VCaP (cell line): ENCODE results near the gene MSMB.

Source experiments
- H3K27ac ChIP-seq: fragments of 450-650 bp; 2 replicates; pipeline ENCODE4 v1.5.1; 2017
- TF ChIP-seq, protein P1 (sequence below): fragments of 450-650 bp; conservative IDR thresholded peaks from 2 replicates; pipeline ENCODE4 v1.5.1; 2017; ENCODE audit warnings: mild to moderate bottlenecking, moderate library complexity

MSMB gene

DNA sequence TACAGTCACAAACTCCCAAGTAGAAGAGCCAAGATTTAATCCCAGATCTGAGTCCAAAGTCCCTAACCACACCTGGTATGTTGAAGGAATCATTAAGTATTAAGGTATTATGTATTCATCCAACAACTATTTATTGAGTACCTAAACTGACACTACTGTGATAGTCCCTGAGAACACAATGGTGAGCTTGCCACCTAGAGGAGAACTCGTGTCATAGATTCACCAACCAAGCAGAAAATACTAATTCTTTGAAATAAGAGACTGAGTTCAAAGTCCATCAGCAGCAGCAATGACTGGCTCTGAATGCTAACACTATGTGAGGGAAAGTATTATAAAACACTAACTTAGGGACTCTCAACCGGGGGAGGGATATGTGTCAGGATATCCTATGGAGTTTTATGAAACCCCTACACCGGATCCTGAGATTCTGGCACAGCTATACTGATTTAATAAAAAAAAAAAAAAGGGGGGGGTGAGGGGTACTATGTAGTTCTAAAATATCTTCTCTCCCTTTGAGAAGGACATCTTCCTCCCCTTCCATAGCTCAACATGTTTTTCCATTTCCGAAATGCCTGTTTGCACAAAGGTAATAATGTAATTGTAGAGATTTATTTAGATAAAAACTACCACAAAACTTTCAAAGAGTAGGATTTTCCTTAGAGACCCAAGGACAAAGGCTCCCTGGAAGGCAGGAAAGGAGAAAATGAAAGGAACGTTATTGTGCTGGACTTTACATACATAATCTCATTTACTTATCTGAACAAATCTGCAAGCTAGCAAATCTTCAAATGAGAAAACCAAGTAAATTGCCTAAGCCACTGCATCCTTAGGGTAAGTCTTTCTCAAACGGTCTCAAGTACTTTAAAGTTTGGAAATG, 17.2 kb downstream of the MSMB start:
- peak overlapping the region; percentile 93 for H3K27ac ChIP-seq
- TF ChIP-seq, protein P1, sequence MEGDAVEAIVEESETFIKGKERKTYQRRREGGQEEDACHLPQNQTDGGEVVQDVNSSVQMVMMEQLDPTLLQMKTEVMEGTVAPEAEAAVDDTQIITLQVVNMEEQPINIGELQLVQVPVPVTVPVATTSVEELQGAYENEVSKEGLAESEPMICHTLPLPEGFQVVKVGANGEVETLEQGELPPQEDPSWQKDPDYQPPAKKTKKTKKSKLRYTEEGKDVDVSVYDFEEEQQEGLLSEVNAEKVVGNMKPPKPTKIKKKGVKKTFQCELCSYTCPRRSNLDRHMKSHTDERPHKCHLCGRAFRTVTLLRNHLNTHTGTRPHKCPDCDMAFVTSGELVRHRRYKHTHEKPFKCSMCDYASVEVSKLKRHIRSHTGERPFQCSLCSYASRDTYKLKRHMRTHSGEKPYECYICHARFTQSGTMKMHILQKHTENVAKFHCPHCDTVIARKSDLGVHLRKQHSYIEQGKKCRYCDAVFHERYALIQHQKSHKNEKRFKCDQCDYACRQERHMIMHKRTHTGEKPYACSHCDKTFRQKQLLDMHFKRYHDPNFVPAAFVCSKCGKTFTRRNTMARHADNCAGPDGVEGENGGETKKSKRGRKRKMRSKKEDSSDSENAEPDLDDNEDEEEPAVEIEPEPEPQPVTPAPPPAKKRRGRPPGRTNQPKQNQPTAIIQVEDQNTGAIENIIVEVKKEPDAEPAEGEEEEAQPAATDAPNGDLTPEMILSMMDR: peak; percentile 76

DNA sequence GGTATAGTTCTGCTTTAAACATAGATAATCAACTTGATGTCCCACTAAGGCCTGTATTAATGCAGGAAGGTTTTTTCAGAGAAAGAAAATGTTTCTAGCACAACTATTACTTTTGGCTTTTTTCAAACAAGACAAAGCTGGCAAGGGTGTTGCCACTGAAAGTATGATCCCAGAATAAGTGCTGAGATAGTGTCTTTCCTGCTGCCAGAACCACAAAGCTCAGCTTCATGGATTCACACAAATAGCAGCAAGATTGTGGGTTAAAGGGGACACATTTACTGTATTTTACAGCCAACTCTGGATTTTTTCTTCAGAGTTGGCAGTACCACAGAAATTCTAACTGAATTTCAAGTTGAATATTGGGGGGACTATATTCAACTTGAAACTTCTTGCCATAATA, 20.0 kb downstream of the MSMB start:
- no peak overlapping the region for H3K27ac ChIP-seq
- TF ChIP-seq, protein P1: no peak

DNA sequence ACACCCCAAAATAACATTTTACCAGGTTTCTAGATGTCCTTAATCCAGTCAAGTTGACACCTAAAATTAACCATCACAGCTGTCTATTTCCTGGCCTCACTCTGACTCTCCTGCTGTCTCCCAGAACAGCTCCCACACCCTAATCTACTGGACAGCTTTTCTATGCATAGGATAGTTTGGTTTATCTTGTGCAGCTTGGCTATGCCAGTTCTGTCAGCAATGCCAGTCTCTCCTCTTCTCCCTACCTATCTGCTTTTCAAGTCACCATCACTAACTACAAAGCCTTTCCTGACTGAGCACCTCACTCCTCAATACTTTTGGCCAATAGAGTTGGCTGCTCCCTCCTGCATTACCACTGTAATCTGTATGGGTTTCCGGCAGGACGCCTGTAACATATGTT, 20.7 kb downstream of the MSMB start:
- no peak overlapping the region for H3K27ac ChIP-seq
- TF ChIP-seq, protein P1: no peak

DNA sequence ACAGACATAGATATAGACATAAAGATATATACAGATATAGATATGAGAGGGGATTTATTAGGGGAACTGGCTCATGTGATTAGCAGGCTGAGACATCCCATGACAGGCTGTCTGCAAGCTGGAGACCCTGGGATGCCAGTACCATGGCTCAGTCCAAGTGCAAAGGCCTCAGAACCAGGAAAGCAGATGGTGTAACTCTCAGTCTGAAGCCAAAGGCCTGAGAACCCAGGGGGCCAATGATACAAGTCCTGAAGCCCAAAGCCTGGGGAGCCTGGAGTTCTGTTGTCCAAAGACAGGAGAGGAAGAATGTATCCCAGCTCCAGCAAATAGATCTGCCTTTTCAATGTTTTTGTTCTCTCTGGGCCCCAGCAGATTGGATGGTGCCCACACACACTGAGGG, 21.1 kb downstream of the MSMB start:
- no peak overlapping the region for H3K27ac ChIP-seq
- TF ChIP-seq, protein P1: no peak

DNA sequence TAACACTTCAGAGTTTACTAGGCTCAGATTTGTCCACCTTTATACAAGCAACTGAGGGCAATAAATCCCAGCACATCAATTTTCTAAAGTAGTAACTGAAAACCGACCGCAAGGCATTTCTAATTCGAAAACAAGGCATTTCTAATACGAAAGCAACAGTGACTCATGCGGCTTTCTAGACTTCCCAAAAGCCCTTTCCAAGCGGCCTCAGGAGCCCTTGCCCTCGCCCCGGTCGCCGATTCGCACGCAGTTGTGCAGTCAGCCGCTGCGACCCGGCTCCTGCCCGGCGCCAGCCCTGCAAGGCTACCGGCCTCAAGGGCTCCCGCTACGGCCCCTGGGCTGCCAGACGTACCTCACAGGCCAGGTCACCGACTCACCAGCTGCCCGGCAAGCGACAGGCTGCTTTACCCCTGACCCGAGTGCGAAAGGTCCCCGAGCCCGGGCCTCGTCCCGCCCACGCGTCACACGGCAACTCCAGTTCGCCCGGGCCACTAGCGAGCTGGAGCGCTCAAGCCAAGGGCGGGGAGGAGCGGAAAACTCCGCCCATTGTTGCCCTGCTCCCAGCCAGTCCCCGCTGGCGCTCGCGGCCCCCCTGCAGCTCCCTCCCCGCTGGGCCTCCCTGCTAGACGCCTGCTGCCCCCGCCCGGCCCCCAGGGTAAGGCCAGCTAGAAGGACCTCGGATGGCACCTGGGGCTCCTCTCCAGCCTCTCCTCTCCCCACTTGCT, 22.9 kb downstream of the MSMB start:
- TF ChIP-seq, protein P1: peak; percentile 42; the same call in 1 of the 2 replicates
- peak overlapping the region; percentile 44 for H3K27ac ChIP-seq

DNA sequence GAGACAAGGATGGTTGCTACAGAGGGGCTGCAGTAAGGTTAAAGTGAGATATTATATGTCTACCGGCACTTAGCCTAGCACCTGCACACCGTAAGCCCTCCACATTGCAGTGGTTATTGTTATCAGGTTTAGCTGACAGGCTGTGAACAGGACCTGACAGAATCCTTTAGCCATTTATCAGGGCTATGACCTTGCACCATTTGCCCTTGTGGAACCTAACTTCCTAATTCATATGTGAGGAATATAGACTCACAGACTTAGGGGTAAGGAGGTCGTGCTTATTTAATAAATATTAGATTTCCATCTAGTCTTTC, 25.8 kb downstream of the MSMB start:
- TF ChIP-seq, protein P1: no peak
- no peak overlapping the region for H3K27ac ChIP-seq

DNA sequence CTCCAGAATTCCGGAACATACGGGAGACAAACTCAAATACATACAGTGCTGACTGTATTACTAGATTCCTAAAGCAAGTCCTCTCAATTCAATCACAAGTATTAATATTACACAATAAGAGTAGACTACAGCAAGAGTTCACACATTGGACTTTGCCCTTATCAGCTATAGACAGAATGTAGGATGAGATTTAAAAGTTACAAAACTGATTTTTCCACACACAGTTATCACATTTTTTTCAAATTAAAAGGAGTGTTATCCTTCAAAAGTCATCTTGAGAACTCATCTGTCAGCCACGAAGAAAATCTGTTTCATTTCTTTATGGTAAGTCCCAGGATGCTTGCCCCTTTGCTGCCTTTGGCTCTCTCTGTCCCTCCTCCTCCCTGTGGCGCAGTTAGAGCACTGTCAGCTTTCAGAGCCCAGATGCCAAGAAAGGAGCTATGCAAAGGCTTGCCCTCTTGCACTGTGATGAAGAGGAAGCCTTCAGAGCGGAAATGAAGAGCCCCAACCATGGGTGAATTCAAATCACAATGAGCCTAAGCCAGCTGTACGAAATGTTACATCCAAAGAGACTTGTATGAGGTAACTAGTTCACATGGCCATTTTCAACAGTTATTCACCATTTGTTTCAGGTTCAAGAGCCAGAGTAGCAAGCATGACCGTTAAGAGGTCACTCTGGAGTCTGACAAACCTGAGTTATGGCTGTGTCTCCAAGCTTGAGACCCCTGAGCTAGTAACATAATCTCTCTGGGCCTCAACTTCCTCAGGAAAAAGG, 26.3 kb downstream of the MSMB start:
- no peak overlapping the region for H3K27ac ChIP-seq
- TF ChIP-seq, protein P1: no peak
